Fibroblast of lung (primary cell): ENCODE data around the gene ART4. TPM values are rescaled to one million over a fixed set of nuclear protein-coding genes. Genes with fewer than 3 reads are reported as not detected.

Experiments used
- DNase-seq, 2 donors: peaks; one replicate each; pipeline versions ENCODE4 v3.0.0 to v3.0.0-alpha.2; 2010; ENCODE audit warnings: low read depth in 2 of 2
- H2AFZ ChIP-seq: 2 replicates; pipeline ENCODE4 v1.5.1; 2012; ENCODE audit warnings: low read length, control low read depth, inconsistent platforms
- H3K27ac ChIP-seq: 2 replicates; pipeline ENCODE4 v1.5.1; 2011; ENCODE audit warnings: low read length, control low read depth; ENCODE audit not compliant: insufficient read depth
- H3K27me3 ChIP-seq: 2 replicates; pipeline ENCODE4 v1.5.1; 2011; ENCODE audit warnings: mild to moderate bottlenecking, low read length; ENCODE audit not compliant: control insufficient read depth, insufficient read depth
- H3K36me3 ChIP-seq: 2 replicates; pipeline ENCODE4 v1.5.1; 2011; ENCODE audit warnings: low read length; ENCODE audit not compliant: control insufficient read depth, insufficient read depth
- H3K4me1 ChIP-seq: 2 replicates; pipeline ENCODE4 v1.5.1; 2011; ENCODE audit warnings: low read length; ENCODE audit not compliant: control insufficient read depth, insufficient read depth; ENCODE audit errors: extremely low read depth
- H3K4me2 ChIP-seq: 2 replicates; pipeline ENCODE4 v1.5.1; 2011; ENCODE audit warnings: low read length, control low read depth; ENCODE audit not compliant: insufficient read depth; ENCODE audit errors: extremely low read depth
- H3K4me3 ChIP-seq, 4 experiments: fragments of 200-600 bp in 1 of 4; sonication (generic) in 1 of 4; replicated peaks in 1 of 4; 2 replicates each; pipeline ENCODE4 v1.5.1; 2011 to 2016; ENCODE audit warnings: low read length in 4 of 4, low read depth in 3 of 4, mild to moderate bottlenecking in 3 of 4, control low read depth in 2 of 4, inconsistent platforms in 1 of 4, mixed read lengths in 1 of 4; ENCODE audit not compliant: insufficient read depth in 1 of 4; ENCODE audit errors: control extremely low read depth in 1 of 4
- H3K79me2 ChIP-seq: 2 replicates; pipeline ENCODE4 v1.5.1; 2012; ENCODE audit warnings: mild to moderate bottlenecking, low read length, inconsistent platforms; ENCODE audit not compliant: control insufficient read depth, insufficient read depth
- H3K9ac ChIP-seq: 2 replicates; pipeline ENCODE4 v1.5.1; 2011; ENCODE audit warnings: mild to moderate bottlenecking, low read length, control low read depth; ENCODE audit not compliant: insufficient read depth
- H3K9me3 ChIP-seq: 2 replicates; pipeline ENCODE4 v1.5.1; 2012; ENCODE audit warnings: low read depth, low read length; ENCODE audit not compliant: control insufficient read depth, insufficient read depth
- H4K20me1 ChIP-seq: 2 replicates; pipeline ENCODE4 v1.5.1; 2011; ENCODE audit warnings: low read length; ENCODE audit not compliant: control insufficient read depth, insufficient read depth; ENCODE audit errors: extremely low read depth
- CTCF ChIP-seq, 2 donors: IDR thresholded peaks in 1 of 2; conservative IDR thresholded peaks in 1 of 2; 1 replicate in 1 of 2; 2 replicates in 1 of 2; pipeline ENCODE4 v1.5.1; 2011 to 2012; ENCODE audit warnings: low read length in 2 of 2, control low read depth in 1 of 2, inconsistent platforms in 1 of 2, low read depth in 1 of 2, mild to moderate bottlenecking in 1 of 2
- EZH2 ChIP-seq: IDR thresholded peaks from 2 replicates; pipeline ENCODE4 v1.5.1; 2012; ENCODE audit warnings: low read length, control low read depth, mild to moderate bottlenecking; ENCODE audit errors: missing control alignments
- polyA plus RNA-seq, 2 donors: library from polyadenylated mRNA; depleted of rRNA in 1 of 2; stranded (reverse) in 1 of 2; unstranded in 1 of 2; fragments of >200 nt; gene quantifications; 2 replicates each; pipeline ENCODE4 v1.2.1, GENCODE V29; 2011 to 2012; ENCODE audit warnings: missing spikeins in 1 of 2
- total RNA-seq: library from RNA; depleted of rRNA; stranded (reverse); fragments of >200 nt; gene quantifications from 2 replicates; pipeline ENCODE4 v1.2.1, GENCODE V29; 2014

ART4 gene
- total and polyA plus RNA-seq, 2 donors (not counting 1 experiment from before 2014, with no cell fraction given): not detected

GRCh38 chr12:14803011-14803829, 40.1 kb downstream of the ART4 start, which contains the start of the genes C12orf60 and WBP11:
Gene C12orf60 (plus strand): TSS chr12:14803670. CDS start chr12:14822936, 19,266 bp downstream.
Gene WBP11 (minus strand): TSS chr12:14803478. CDS start chr12:14801383, 2,095 bp downstream.
- Histone ChIP-seq H2AFZ (peak within 1 kb of the TSS; percentile 37), H3K36me3 (no peaks in the 10 kb centered on the region), H3K4me1 (peaks cover 2% of the 10 kb centered on the region), H3K27me3 (no peaks in the 10 kb centered on the region), H3K4me2 (peak within 1 kb of the TSS; percentile 94), H3K9ac (peak within 1 kb of the TSS; percentile 98), H3K9me3 (no peaks in the 10 kb centered on the region), H3K4me3 (peak within 1 kb of the TSS; percentile 63 to 89 (median 80)), H3K79me2 (peaks cover 36% of the 10 kb centered on the region), H4K20me1 (no peaks in the 10 kb centered on the region), H3K27ac (peak within 1 kb of the TSS; percentile 98)
- TF ChIP-seq CTCF (conservative IDR thresholded peaks at IDR 0.05 in 1 of 2, IDR thresholded peaks at IDR 0.05 in 1 of 2; ENCODE audit: low read depth in 1 of 2, low read length in 2 of 2) (no peak), EZH2 (no peak)
- peak; percentile 99 for DNase-seq

- Histone ChIP-seq H2AFZ (no peak overlapping the region), H3K9me3 (no peaks in the 10 kb centered on the region), H3K27me3 (no peaks in the 10 kb centered on the region), H3K4me3 (peak overlapping the region; percentile 63 to 89 (median 80)), H3K4me2 (peak overlapping the region; percentile 38), H3K4me1 (peaks cover 2% of the 10 kb centered on the region), H4K20me1 (no peaks in the 10 kb centered on the region), H3K27ac (peak overlapping the region; percentile 98), H3K36me3 (no peaks in the 10 kb centered on the region), H3K9ac (peak overlapping the region; percentile 98), H3K79me2 (peaks cover 36% of the 10 kb centered on the region)
- no peak for DNase-seq
- TF ChIP-seq CTCF (conservative IDR thresholded peaks at IDR 0.05 in 1 of 2, IDR thresholded peaks at IDR 0.05 in 1 of 2; ENCODE audit: low read depth in 1 of 2, low read length in 2 of 2) (no peak), EZH2 (no peak)
Observed at GRCh38 chr12:14802721-14803010, 40.7 kb downstream of the ART4 start.

GRCh38 chr12:14802247-14802646, 41.1 kb downstream of the ART4 start:
- no peaks in the 10 kb centered on the region for H3K9me3 ChIP-seq
- peak overlapping the region; percentile 98 for H3K9ac ChIP-seq
- peak overlapping the region; percentile 63 to 89 (median 80) for H3K4me3 ChIP-seq
- no peaks in the 10 kb centered on the region for H3K27me3 ChIP-seq
- H4K20me1 ChIP-seq: no peaks in the 10 kb centered on the region
- peak overlapping the region; percentile 38 for H3K4me2 ChIP-seq
- H3K36me3 ChIP-seq: no peaks in the 10 kb centered on the region
- peak overlapping the region; percentile 98 for H3K27ac ChIP-seq
- no peak for DNase-seq
- no peak overlapping the region for H2AFZ ChIP-seq
- peaks cover 2% of the 10 kb centered on the region for H3K4me1 ChIP-seq
- peaks cover 36% of the 10 kb centered on the region for H3K79me2 ChIP-seq
- TF ChIP-seq EZH2 (no peak), CTCF (conservative IDR thresholded peaks at IDR 0.05 in 1 of 2, IDR thresholded peaks at IDR 0.05 in 1 of 2; ENCODE audit: low read depth in 1 of 2, low read length in 2 of 2) (no peak)
